PC-9 (cell line): ENCODE measurements around the gene RNF125.

Experiments used
- EZH2 ChIP-seq: fragments of 200-600 bp; sonication (generic); IDR thresholded peaks from 2 replicates; pipeline ENCODE4 v1.8.0; 2017; ENCODE audit warnings: antibody characterized with exemption, low read depth
- TF ChIP-seq, protein P1 (sequence below): fragments of 200-600 bp; sonication (generic); conservative IDR thresholded peaks from 2 replicates; pipeline ENCODE4 v1.6.1; 2017; ENCODE audit warnings: mixed run types, antibody characterized with exemption, mild to moderate bottlenecking, moderate library complexity

DNA sequence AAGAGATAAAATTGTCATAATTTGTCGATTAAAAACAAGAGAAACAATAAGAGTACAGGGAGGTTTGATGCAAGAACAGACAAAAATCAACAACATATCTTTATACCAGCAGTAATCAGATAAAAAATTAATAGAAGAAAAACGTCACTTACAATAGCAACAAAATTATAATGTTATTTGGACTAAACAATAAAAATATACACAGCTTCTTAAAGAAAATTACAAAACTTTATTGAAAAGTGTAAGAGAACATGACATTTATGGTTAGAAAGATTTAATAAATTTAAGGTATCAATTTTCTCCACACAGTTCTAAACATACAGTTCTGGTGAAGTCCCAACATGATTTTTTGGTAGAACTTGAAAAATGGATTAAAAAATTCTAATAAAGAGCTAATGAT lies 85.9 kb downstream of the RNF125 start:
- TF ChIP-seq, protein P1, sequence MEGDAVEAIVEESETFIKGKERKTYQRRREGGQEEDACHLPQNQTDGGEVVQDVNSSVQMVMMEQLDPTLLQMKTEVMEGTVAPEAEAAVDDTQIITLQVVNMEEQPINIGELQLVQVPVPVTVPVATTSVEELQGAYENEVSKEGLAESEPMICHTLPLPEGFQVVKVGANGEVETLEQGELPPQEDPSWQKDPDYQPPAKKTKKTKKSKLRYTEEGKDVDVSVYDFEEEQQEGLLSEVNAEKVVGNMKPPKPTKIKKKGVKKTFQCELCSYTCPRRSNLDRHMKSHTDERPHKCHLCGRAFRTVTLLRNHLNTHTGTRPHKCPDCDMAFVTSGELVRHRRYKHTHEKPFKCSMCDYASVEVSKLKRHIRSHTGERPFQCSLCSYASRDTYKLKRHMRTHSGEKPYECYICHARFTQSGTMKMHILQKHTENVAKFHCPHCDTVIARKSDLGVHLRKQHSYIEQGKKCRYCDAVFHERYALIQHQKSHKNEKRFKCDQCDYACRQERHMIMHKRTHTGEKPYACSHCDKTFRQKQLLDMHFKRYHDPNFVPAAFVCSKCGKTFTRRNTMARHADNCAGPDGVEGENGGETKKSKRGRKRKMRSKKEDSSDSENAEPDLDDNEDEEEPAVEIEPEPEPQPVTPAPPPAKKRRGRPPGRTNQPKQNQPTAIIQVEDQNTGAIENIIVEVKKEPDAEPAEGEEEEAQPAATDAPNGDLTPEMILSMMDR: no peak
- no peak for TF ChIP-seq EZH2
